ENCODE measurements around the gene RAD21L1. TPM values are rescaled to one million over a fixed set of nuclear protein-coding genes. Genes with fewer than 3 reads are reported as not detected.

The RAD21L1 gene
- polyA plus RNA-seq = under 1 TPM in 1 of 3 donors, not detected in 2; 0.02 TPM

- WGBS, 3 donors = 0 to 2% (median 1%) methylated on average over 55 to 88 of the region's 88 CpGs
- no peak within 1 kb of the TSS for H3K27ac ChIP-seq (ENCODE audit: low read depth, low read length)
Observed at GRCh38 chr20:1225783-1226654, at the start of gene RAD21L1. Gene RAD21L1 (plus strand): TSS chr20:1226044. CDS start chr20:1228454, 2,410 bp downstream.

- H3K27ac ChIP-seq (ENCODE audit: low read depth, low read length) = no peak overlapping the region
- WGBS, 3 donors = 83 to 91% (median 87%) methylated on average over 5 of the region's 5 CpGs
Observed at GRCh38 chr20:1177680-1178079, 48.2 kb upstream of the RAD21L1 start.

GRCh38 chr20:1178103-1178502 lies 47.7 kb upstream of the RAD21L1 start:
- H3K27ac ChIP-seq (ENCODE audit: low read depth, low read length) = no peak overlapping the region
- 83 to 91% (median 84%) methylated on average over 3 of the region's 3 CpGs for WGBS, 3 donors

GRCh38 chr20:1178623-1179022 lies 47.2 kb upstream of the RAD21L1 start:
- 90 to 93% (median 90%) methylated on average over 3 of the region's 3 CpGs for WGBS, 3 donors
- H3K27ac ChIP-seq (ENCODE audit: low read depth, low read length) = no peak overlapping the region

- no peak overlapping the region for H3K27ac ChIP-seq (ENCODE audit: low read depth, low read length)
- 95 to 97% (median 96%) methylated on average over 27 of the region's 27 CpGs for WGBS, 3 donors
Observed at GRCh38 chr20:1180949-1181348, 44.9 kb upstream of the RAD21L1 start.

- WGBS, 3 donors = 35 to 44% (median 38%) methylated on average over 4 of the region's 4 CpGs
- no peak overlapping the region for H3K27ac ChIP-seq (ENCODE audit: low read depth, low read length)
Observed at GRCh38 chr20:1182106-1182505, 43.7 kb upstream of the RAD21L1 start.

- no peak overlapping the region for H3K27ac ChIP-seq (ENCODE audit: low read depth, low read length)
- WGBS, 3 donors = 67 to 76% (median 72%) methylated on average over 6 of the region's 6 CpGs
Observed at GRCh38 chr20:1183153-1183552, 42.7 kb upstream of the RAD21L1 start.

GRCh38 chr20:1184260-1184637 lies 41.6 kb upstream of the RAD21L1 start:
- WGBS, 3 donors = 27 to 31% (median 30%) methylated on average over 13 of the region's 13 CpGs
- no peak overlapping the region for H3K27ac ChIP-seq (ENCODE audit: low read depth, low read length)

- no peak within 1 kb of the TSS for H3K27ac ChIP-seq (ENCODE audit: low read depth, low read length)
- WGBS, 3 donors = 1 to 3% (median 2%) methylated on average over 45 to 75 of the region's 76 CpGs
Observed at GRCh38 chr20:1184638-1185315, 41.1 kb upstream of the RAD21L1 start, which contains the start of gene TMEM74B. Gene TMEM74B (minus strand): TSS chr20:1184981. CDS start chr20:1183801, 1,180 bp downstream.

- H3K27ac ChIP-seq (ENCODE audit: low read depth, low read length) = no peak overlapping the region
- WGBS, 3 donors = 0 to 2% (median 1%) methylated on average over 12 to 53 of the region's 54 CpGs
Observed at GRCh38 chr20:1185316-1185741, 40.5 kb upstream of the RAD21L1 start.

- WGBS, 3 donors = 7 to 13% (median 12%) methylated on average over 20 of the region's 20 CpGs
- no peak overlapping the region for H3K27ac ChIP-seq (ENCODE audit: low read depth, low read length)
Observed at GRCh38 chr20:1185790-1186334, 40.0 kb upstream of the RAD21L1 start.

GRCh38 chr20:1186367-1186991 lies 39.4 kb upstream of the RAD21L1 start:
- WGBS, 3 donors = 77 to 83% (median 79%) methylated on average over 13 of the region's 13 CpGs
- H3K27ac ChIP-seq (ENCODE audit: low read depth, low read length) = no peak overlapping the region

GRCh38 chr20:1187605-1188171 lies 38.2 kb upstream of the RAD21L1 start:
- H3K27ac ChIP-seq (ENCODE audit: low read depth, low read length) = no peak overlapping the region
- WGBS, 3 donors = 60 to 79% (median 67%) methylated on average over 4 of the region's 4 CpGs

GRCh38 chr20:1188347-1188746 lies 37.5 kb upstream of the RAD21L1 start:
- no peak overlapping the region for H3K27ac ChIP-seq (ENCODE audit: low read depth, low read length)
- 92 to 96% (median 96%) methylated on average over 1 of the region's 1 CpG for WGBS, 3 donors

GRCh38 chr20:1189827-1190226 lies 36.0 kb upstream of the RAD21L1 start:
- WGBS, 3 donors = 43 to 63% (median 56%) methylated on average over 1 of the region's 1 CpG

GRCh38 chr20:1190847-1191246 lies 35.0 kb upstream of the RAD21L1 start:
- H3K27ac ChIP-seq (ENCODE audit: low read depth, low read length) = no peak overlapping the region
- WGBS, 3 donors = 70 to 80% (median 74%) methylated on average over 3 of the region's 3 CpGs

More at GRCh38 chr20:1189827-1190226, 36.0 kb upstream of the RAD21L1 start:
- H3K27ac ChIP-seq (ENCODE audit: low read depth, low read length) = no peak overlapping the region

GRCh38 chr20:1191299-1191698 lies 34.5 kb upstream of the RAD21L1 start:
- WGBS, 3 donors = 76 to 89% (median 89%) methylated on average over 3 of the region's 3 CpGs

GRCh38 chr20:1195226-1195625 lies 30.6 kb upstream of the RAD21L1 start:
- 85 to 96% (median 95%) methylated on average over 1 of the region's 1 CpG for WGBS, 3 donors
- H3K27ac ChIP-seq (ENCODE audit: low read depth, low read length) = no peak overlapping the region

More at GRCh38 chr20:1191299-1191698, 34.5 kb upstream of the RAD21L1 start:
- no peak overlapping the region for H3K27ac ChIP-seq (ENCODE audit: low read depth, low read length)

Measured in adipose tissue (tissue), 3 donors.